Measurements from ENCODE around the gene NFATC2. TPM values are rescaled to one million over a fixed set of nuclear protein-coding genes. Genes with fewer than 3 reads are reported as not detected.

NFATC2 gene
- total RNA-seq, 2 donors from 2014 or later, result 4.3 to 8.4 TPM

DNA sequence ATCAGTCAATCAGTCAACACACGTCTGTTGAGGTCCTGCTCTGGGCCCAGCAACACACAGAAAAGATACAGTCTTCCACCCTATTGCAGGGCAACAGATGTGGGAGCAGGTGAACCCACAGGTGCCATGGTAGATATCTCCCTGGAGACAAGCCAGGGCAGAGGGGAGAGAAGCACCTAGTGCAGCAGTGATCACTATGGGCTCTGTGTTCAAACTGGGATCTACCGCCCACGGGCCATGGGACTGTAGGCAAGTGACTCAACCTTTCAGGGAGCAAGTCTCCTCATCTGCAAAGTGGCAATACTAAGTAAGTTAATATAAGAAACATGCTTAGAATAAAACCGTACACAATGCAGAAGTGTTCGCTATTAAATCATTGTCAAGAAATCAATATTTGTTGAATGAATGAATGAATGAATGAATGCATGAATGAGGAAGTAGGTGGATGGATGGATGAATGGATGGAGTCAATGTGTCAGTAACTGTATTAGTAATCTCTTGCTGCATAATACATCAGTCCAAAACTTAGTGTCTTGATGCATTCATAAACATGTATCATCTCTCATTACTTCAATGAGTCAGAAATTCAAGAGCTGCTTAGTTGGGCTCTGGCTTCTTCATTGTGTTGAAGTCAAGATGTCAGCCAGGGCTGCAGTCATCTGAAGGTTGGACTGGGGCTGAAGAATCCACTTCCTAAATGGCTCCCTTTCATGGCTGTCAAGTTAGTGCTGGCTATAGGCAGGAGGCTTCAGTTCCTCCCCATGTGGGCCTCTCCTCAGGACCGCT, 31.9 kb upstream of the NFATC2 start:
- no peak for DNase-seq (ENCODE audit: low spot score)
- 81% methylated on average over 6 of the region's 6 CpGs for WGBS
- intact Hi-C loops (cut with DNase I), result no loop called here
- Histone ChIP-seq H3K27ac (peak overlapping the region in 1 of 2 donors; percentile 24), H3K36me3 (no peaks in the 10 kb centered on the region), H3K9me3 (no peaks in the 10 kb centered on the region), H3K27me3 (replicated peaks; ENCODE audit: insufficient read depth) (no peaks in the 10 kb centered on the region), H3K4me3 (no peak overlapping the region), H3K4me1 (replicated peaks) (no peaks in the 10 kb centered on the region)
- TF ChIP-seq POLR2A (IDR thresholded peaks at IDR 0.05) (no peak), POLR2AphosphoS5 (IDR thresholded peaks at IDR 0.05) (no peak), CTCF (IDR thresholded peaks at IDR 0.05) (no peak)

DNA sequence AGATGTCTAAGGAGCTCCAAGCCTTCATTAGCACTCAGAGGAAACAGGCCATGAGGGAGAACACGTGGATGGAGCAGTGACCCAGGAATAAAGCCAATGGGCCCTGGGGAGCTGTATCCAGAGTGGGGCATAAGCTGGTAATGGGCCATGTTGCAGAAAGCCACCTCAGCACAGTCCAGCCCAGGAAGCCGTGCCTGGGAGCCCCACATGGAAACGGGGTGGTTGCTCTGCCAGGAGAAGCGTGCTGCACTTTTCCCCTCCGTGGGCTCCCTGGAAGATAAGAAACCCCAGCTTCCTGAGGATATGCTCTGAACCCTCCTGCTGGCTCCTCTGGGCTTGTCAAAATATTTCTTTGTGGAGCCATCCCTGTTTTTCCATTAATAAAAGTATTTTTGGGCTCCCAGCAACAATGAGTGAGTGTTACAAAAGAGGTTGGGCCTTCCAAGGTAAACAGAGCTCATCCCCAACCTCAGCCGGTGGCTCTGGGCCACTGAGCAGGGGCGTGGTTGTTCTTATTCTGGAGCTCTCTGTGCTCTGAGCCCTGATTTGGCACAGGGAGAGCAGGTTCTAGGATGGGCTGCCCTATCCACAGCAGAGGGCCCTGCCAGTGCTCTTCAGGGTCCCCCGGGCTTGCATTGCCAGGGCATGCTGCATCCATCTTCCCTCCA, 31.2 kb upstream of the NFATC2 start:
- intact Hi-C loops (cut with DNase I), result no loop called here

GRCh38 chr20:51571460-51571794, 28.9 kb upstream of the NFATC2 start:
- intact Hi-C loops (cut with DNase I), result no loop called here
- Histone ChIP-seq H3K27ac (no peak overlapping the region), H3K4me1 (replicated peaks) (no peaks in the 10 kb centered on the region)

More for the DNA sequence above, 31.2 kb upstream of the NFATC2 start:
- peak; percentile 29 for DNase-seq (ENCODE audit: low spot score)
- WGBS, result 15% methylated on average over 8 of the region's 8 CpGs
- Histone ChIP-seq H3K36me3 (no peaks in the 10 kb centered on the region), H3K4me3 (no peak overlapping the region), H3K4me1 (replicated peaks) (no peaks in the 10 kb centered on the region), H3K27me3 (replicated peaks; ENCODE audit: insufficient read depth) (no peaks in the 10 kb centered on the region), H3K27ac (peak overlapping the region; percentile 13 to 24), H3K9me3 (no peaks in the 10 kb centered on the region)
- TF ChIP-seq POLR2AphosphoS5 (IDR thresholded peaks at IDR 0.05) (peak; percentile 51), POLR2A (IDR thresholded peaks at IDR 0.05) (no peak), CTCF (IDR thresholded peaks at IDR 0.05) (no peak)

GRCh38 chr20:51570739-51571459, 28.4 kb upstream of the NFATC2 start:
- Histone ChIP-seq H3K27ac (peak overlapping the region; percentile 38 to 42), H3K4me1 (replicated peaks) (no peaks in the 10 kb centered on the region), H3K27me3 (replicated peaks; ENCODE audit: insufficient read depth) (no peaks in the 10 kb centered on the region), H3K36me3 (no peaks in the 10 kb centered on the region), H3K4me3 (no peak overlapping the region), H3K9me3 (no peaks in the 10 kb centered on the region)
- WGBS, result 34% methylated on average over 15 of the region's 16 CpGs
- DNase-seq (ENCODE audit: low spot score), result no peak
- intact Hi-C loops (cut with DNase I), result no loop called here
- TF ChIP-seq POLR2A (IDR thresholded peaks at IDR 0.05) (no peak), CTCF (IDR thresholded peaks at IDR 0.05) (no peak), POLR2AphosphoS5 (IDR thresholded peaks at IDR 0.05) (no peak)

More at GRCh38 chr20:51571460-51571794, 28.9 kb upstream of the NFATC2 start:
- no peaks in the 10 kb centered on the region for H3K36me3 ChIP-seq
- H3K9me3 ChIP-seq, result no peaks in the 10 kb centered on the region
- DNase-seq (ENCODE audit: low spot score), result no peak
- H3K4me3 ChIP-seq, result no peak overlapping the region
- H3K27me3 ChIP-seq (replicated peaks; ENCODE audit: insufficient read depth), result no peaks in the 10 kb centered on the region
- WGBS, result 94% methylated on average over 4 of the region's 4 CpGs
- TF ChIP-seq POLR2AphosphoS5 (IDR thresholded peaks at IDR 0.05) (no peak), CTCF (IDR thresholded peaks at IDR 0.05) (no peak), POLR2A (IDR thresholded peaks at IDR 0.05) (no peak)
